HepG2 (cell line): ENCODE measurements around the gene HECTD3. TPM values are rescaled to one million over a fixed set of nuclear protein-coding genes. Genes with fewer than 3 reads are reported as not detected.

Source experiments
- ATAC-seq: fragments of 200-7000 bp; cut with Tn5 transposase; 3 replicates; pipeline ENCODE4 v1.9.1; 2020; ENCODE audit warnings: mild to moderate bottlenecking, moderate library complexity
- BruUV-seq: library from RNA; stranded (reverse); fragments of 400-500 nt; replicated peaks from 2 replicates; lab custom pipeline; 2021; lab: Mats Ljungman, UMichigan
- CTCF ChIA-PET: fragments of 300-600 bp; formaldehyde crosslinking; extraction: SDS; loops from one replicate; lab custom pipeline; 2021; ENCODE audit warnings: low total read pairs, inconsistent platforms, low intra/inter-chr PET ratio; lab: Yijun Ruan, JAX
- POLR2A ChIA-PET: fragments of 350-600 bp; sonication (Branson Sonifier 250); formaldehyde crosslinking; loops from one replicate; lab custom pipeline; 2020; ENCODE audit warnings: antibody characterized with exemption, inconsistent platforms; lab: Yijun Ruan, JAX
- DNase-seq: peaks from one replicate; pipeline ENCODE4 v3.0.0-alpha.2; 2015; ENCODE audit warnings: low spot score
- FAIRE-seq: peaks from 3 replicates; lab custom pipeline; 2011; peaks lifted over from hg19 to GRCh38; lab: Jason Lieb, UNC
- H2AFZ ChIP-seq: one replicate; pipeline ENCODE4 v1.6.1; 2011; ENCODE audit warnings: low read length, inconsistent platforms
- H3K27ac ChIP-seq: fragments of 300-600 bp; 3 replicates; pipeline ENCODE4 v1.8.0; 2011; ENCODE audit warnings: mixed run types, mild to moderate bottlenecking, mixed read lengths, low read length, inconsistent platforms; ENCODE audit not compliant: insufficient read depth; ENCODE audit errors: extremely low read length
- H3K27me3 ChIP-seq, 2 experiments: fragments of 200-600 bp in 1 of 2; 2 replicates in 1 of 2; 3 replicates in 1 of 2; pipeline versions ENCODE4 v1.6.0 to v1.8.0; 2011; ENCODE audit warnings: low read length in 2 of 2, mild to moderate bottlenecking in 2 of 2, moderate library complexity in 2 of 2, inconsistent platforms in 1 of 2; ENCODE audit not compliant: insufficient read depth in 2 of 2, control insufficient read depth in 1 of 2
- H3K36me3 ChIP-seq, 2 experiments: fragments of 200-600 bp in 1 of 2; replicated peaks in 1 of 2; 2 replicates in 1 of 2; 3 replicates in 1 of 2; pipeline versions ENCODE4 v1.5.1 to v1.8.0; 2011; ENCODE audit warnings: low read length in 2 of 2, inconsistent platforms in 1 of 2; ENCODE audit not compliant: insufficient read depth in 2 of 2, control insufficient read depth in 1 of 2
- H3K4me1 ChIP-seq: 2 replicates; pipeline ENCODE4 v1.5.1; 2012; ENCODE audit warnings: low read length, inconsistent platforms; ENCODE audit not compliant: insufficient read depth
- H3K4me2 ChIP-seq: 2 replicates; pipeline ENCODE4 v1.6.0; 2011; ENCODE audit warnings: low read depth, low read length, inconsistent platforms
- H3K4me3 ChIP-seq, 3 experiments: fragments of 200-600 bp in 1 of 3; sonication (generic), shearing (Covaris generic) in 1 of 3; replicated peaks in 1 of 3; 2 replicates each; pipeline ENCODE4 v1.5.1; 2011 to 2016; ENCODE audit warnings: low read length in 3 of 3, inconsistent platforms in 2 of 3, low read depth in 2 of 3, mild to moderate bottlenecking in 2 of 3, control low read depth in 1 of 3, mixed read lengths in 1 of 3; ENCODE audit not compliant: insufficient read depth in 1 of 3
- H3K79me2 ChIP-seq: one replicate; pipeline ENCODE4 v1.6.1; 2011; ENCODE audit warnings: low read length, inconsistent platforms; ENCODE audit not compliant: insufficient read depth
- H3K9ac ChIP-seq: 2 replicates; pipeline ENCODE4 v1.6.0; 2011; ENCODE audit warnings: mild to moderate bottlenecking, low read depth, low read length, inconsistent platforms; ENCODE audit not compliant: insufficient read depth
- H3K9me3 ChIP-seq: 2 replicates; pipeline ENCODE4 v1.5.1; 2012; ENCODE audit warnings: mild to moderate bottlenecking, low read length
- H4K20me1 ChIP-seq: 2 replicates; pipeline ENCODE4 v1.6.0; 2011; ENCODE audit warnings: inconsistent platforms, mild to moderate bottlenecking, low read length, moderate library complexity; ENCODE audit not compliant: insufficient read depth
- CTCF ChIP-seq: sonication (generic); formaldehyde crosslinking; IDR thresholded peaks from 2 replicates; pipeline ENCODE4 v1.5.0; 2020; ENCODE audit warnings: mild to moderate bottlenecking, missing genetic modification reagents, moderate library complexity
- GABPB1 ChIP-seq: IDR thresholded peaks from 2 replicates; pipeline ENCODE4 v1.6.1; 2016; ENCODE audit warnings: mild to moderate bottlenecking, missing genetic modification reagents, moderate library complexity, missing compliant biosample characterization
- IKZF1 ChIP-seq: fragments of 450-650 bp; IDR thresholded peaks from 2 replicates; pipeline ENCODE4 v1.7.1; 2016
- STAG1 ChIP-seq: sonication (generic); formaldehyde crosslinking; IDR thresholded peaks from 2 replicates; pipeline ENCODE4 v1.4.0; 2020; ENCODE audit warnings: missing genetic modification reagents
- TBX3 ChIP-seq: fragments of 450-650 bp; IDR thresholded peaks from 2 replicates; pipeline ENCODE4 v1.6.1; 2017; ENCODE audit warnings: antibody characterized with exemption, mild to moderate bottlenecking, inconsistent platforms, borderline replicate concordance
- TEAD3 ChIP-seq: optimal IDR thresholded peaks from 2 replicates; pipeline ENCODE3; 2016; ENCODE audit warnings: borderline replicate concordance
- TMF1 ChIP-seq: sonication (generic); formaldehyde crosslinking; IDR thresholded peaks from 2 replicates; pipeline ENCODE4 v1.8.1; 2022; ENCODE audit warnings: low read depth, missing genetic modification reagents
- WIZ ChIP-seq: sonication (generic); formaldehyde crosslinking; IDR thresholded peaks from 2 replicates; pipeline ENCODE4 v1.5.1; 2020; ENCODE audit warnings: mild to moderate bottlenecking, missing genetic modification reagents
- YY1 ChIP-seq: IDR thresholded peaks from 2 replicates; pipeline ENCODE4 v1.6.1; 2011; ENCODE audit warnings: low read length, low read depth, moderate library complexity, mild to moderate bottlenecking; ENCODE audit not compliant: insufficient read depth, insufficient replicate concordance
- ZNF280D ChIP-seq: sonication (generic); formaldehyde crosslinking; IDR thresholded peaks from 2 replicates; pipeline ENCODE4 v1.5.1; 2020; ENCODE audit warnings: mild to moderate bottlenecking, missing genetic modification reagents
- ZNF446 ChIP-seq: sonication (generic); formaldehyde crosslinking; IDR thresholded peaks from 2 replicates; pipeline ENCODE4 v1.5.0; 2020; ENCODE audit warnings: mild to moderate bottlenecking, missing genetic modification reagents
- ZNF777 ChIP-seq: sonication (generic); formaldehyde crosslinking; IDR thresholded peaks from 2 replicates; pipeline ENCODE4 v1.4.0; 2020; ENCODE audit warnings: missing genetic modification reagents
- WGBS: methylation state at CpG from one replicate; pipeline ENCODE4 v1.1.6; 2017; ENCODE audit warnings: low lambda C conversion rate; 5-methylcytosine and 5-hydroxymethylcytosine counted together
- in situ Hi-C: cut with HindIII; loops from 2 replicates; pipeline ENCODE4 v1.10.0; 2017; ENCODE audit warnings: low pct_unique_long_range_greater_than_20kb; ENCODE audit not compliant: extremely low pct_ligation_motif_present
- intact Hi-C: fragments of 100-400 bp; cut with micrococcal nuclease; formaldehyde crosslinking; loops from one replicate; pipeline ENCODE4 v1.10.0; 2022; ENCODE audit not compliant: unreplicated experiment
- polyA plus RNA-seq, 8 experiments: library from polyadenylated mRNA; depleted of rRNA in 3 of 8; stranded (reverse) in 7 of 8; unstranded in 1 of 8; fragments of >200 nt; fragmentation: Illumina TruSeq in 4 of 8; extraction: Trizol in 4 of 8; gene quantifications; 2 replicates each; pipeline versions ENCODE4 v1.2.1 to v1.2.3, GENCODE V29; 2011 to 2016; ENCODE audit warnings: low read depth in 4 of 8, missing spikeins in 1 of 8, mixed read lengths in 1 of 8; ENCODE audit not compliant: insufficient read depth in 1 of 8
- total RNA-seq, 5 experiments: library from RNA; depleted of rRNA; stranded (reverse); fragments of >200 nt; fragmentation: Illumina TruSeq; extraction: Trizol; gene quantifications; 2 replicates each; pipeline ENCODE4 v1.2.3, GENCODE V29; 2016; ENCODE audit warnings: low read depth in 1 of 5

HECTD3 gene
- total and polyA plus RNA-seq, 2 of the 13 experiments (the other 11 are each of a cell fraction or from before 2014, with no cell fraction given) = 18.6 to 24.5 TPM

- TF ChIP-seq CTCF (CRISPR knock-in tag) (peak; percentile 4; the same call in 1 of the 2 replicates), ZNF446 (no peak), WIZ (CRISPR knock-in tag) (no peak)
These were observed 914 bp upstream of the HECTD3 start, which contains the start of gene UROD (continued) for GRCh38 chr1:45011837-45012638.

- intact Hi-C loops = loop anchor here (5.0 kb wide), 2 partner anchors 173 to 222 kb away; no protein-coding TSS in a partner anchor
- in situ Hi-C loops = loop anchor here (5.0 to 25.0 kb wide), 4 partner anchors 173 to 482 kb away; partner anchors contain the start of genes PTCH2 and TESK2
- H3K27me3 ChIP-seq = no peaks in the 10 kb centered on the region; a peak in 1 of 5 replicates
- H3K27ac ChIP-seq = peak overlapping the region; percentile 85
- no peak for FAIRE-seq
- peak overlapping the region; percentile 73 to 95 (median 78) for H3K4me3 ChIP-seq
- CTCF ChIA-PET = no interaction called here
- peaks cover 26% of the 10 kb centered on the region for H3K79me2 ChIP-seq
- ATAC-seq = peak; percentile 19
- no peak for DNase-seq
- peaks cover 15 to 50% of the 10 kb centered on the region in 2 experiments; a peak in 4 of 5 replicates for H3K36me3 ChIP-seq
- POLR2A ChIA-PET = interaction anchor here (0.6 to 10.4 kb wide), 17 partner anchors 7 to 511 kb away, joined by 3 to 231 read pairs (median 8); partner anchors contain the start of genes BTBD19, DYNLT4, EIF2B3 and MUTYH
- H3K9me3 ChIP-seq = no peaks in the 10 kb centered on the region
- H3K9ac ChIP-seq = peak overlapping the region; percentile 79
- WGBS = 82% methylated on average over 11 of the region's 41 CpGs
- no peaks in the 10 kb centered on the region for H4K20me1 ChIP-seq
- H3K4me1 ChIP-seq = peaks cover 32% of the 10 kb centered on the region
- TSS peak; percentile 41 for BruUV-seq
- H3K4me2 ChIP-seq = peak overlapping the region; percentile 99
- H2AFZ ChIP-seq = no peak overlapping the region
- no peak; the same call in 1 of the 2 replicates for TF ChIP-seq GABPB1
- no peak for TF ChIP-seq TMF1 (CRISPR knock-in tag)
- TF ChIP-seq YY1 = peak; percentile 10
- TF ChIP-seq STAG1 (CRISPR knock-in tag) = 0 out of 2 replicates have a peak, but pooled peaks have one; percentile 24
- 0 out of 2 replicates have a peak, but pooled peaks have one; percentile 9 for TF ChIP-seq TBX3
- TF ChIP-seq CTCF (CRISPR knock-in tag) = 0 out of 2 replicates have a peak, but pooled peaks have one; percentile 7
- TF ChIP-seq IKZF1 = no peak
- TF ChIP-seq TEAD3 (CRISPR knock-in tag) = peak; percentile 22
- 0 out of 2 replicates have a peak, but pooled peaks have one; percentile 24 for TF ChIP-seq ZNF280D (CRISPR knock-in tag)
- no peak for TF ChIP-seq ZNF777 (CRISPR knock-in tag)
These were observed 919 bp downstream of the HECTD3 start for GRCh38 chr1:45009956-45010854.
